Sciatic nerve (tissue), 2 donors: ENCODE data around the gene CEACAM8. TPM values are rescaled to one million over a fixed set of nuclear protein-coding genes. Genes with fewer than 3 reads are reported as not detected.
"Not testable (repeated sequence)": the region's sequence is repeated elsewhere in the genome, so short reads cannot be mapped to it uniquely, and the experiment has no call there.

Source experiments
- ATAC-seq: fragments of 200-7000 bp; cut with Tn5 transposase; one replicate; pipeline ENCODE4 v1.9.1; 2020; ENCODE audit warnings: mild to moderate bottlenecking, moderate library complexity
- DNase-seq: peaks from one replicate; pipeline ENCODE4 v3.0.0-alpha.2; 2020; ENCODE audit warnings: low spot score
- intact Hi-C: fragments of 100-400 bp; cut with DNase I; formaldehyde crosslinking; loops from one replicate; pipeline ENCODE4 v1.14.2; 2022
- total RNA-seq: library from RNA; stranded (reverse); fragmentation: NEBNext Ultra II Directional; extraction: Animal tissue kit (Norgen Biotek cat#: 25700); gene quantifications from one replicate; pipeline ENCODE4 v1.2.1, GENCODE V29; 2021
- donor health status: DM: no; HTN: no; CAD: no.
- donor health status: DM: no; HTN: no; CAD: no.

CEACAM8 gene
- total RNA-seq = 1.3 TPM

DNA sequence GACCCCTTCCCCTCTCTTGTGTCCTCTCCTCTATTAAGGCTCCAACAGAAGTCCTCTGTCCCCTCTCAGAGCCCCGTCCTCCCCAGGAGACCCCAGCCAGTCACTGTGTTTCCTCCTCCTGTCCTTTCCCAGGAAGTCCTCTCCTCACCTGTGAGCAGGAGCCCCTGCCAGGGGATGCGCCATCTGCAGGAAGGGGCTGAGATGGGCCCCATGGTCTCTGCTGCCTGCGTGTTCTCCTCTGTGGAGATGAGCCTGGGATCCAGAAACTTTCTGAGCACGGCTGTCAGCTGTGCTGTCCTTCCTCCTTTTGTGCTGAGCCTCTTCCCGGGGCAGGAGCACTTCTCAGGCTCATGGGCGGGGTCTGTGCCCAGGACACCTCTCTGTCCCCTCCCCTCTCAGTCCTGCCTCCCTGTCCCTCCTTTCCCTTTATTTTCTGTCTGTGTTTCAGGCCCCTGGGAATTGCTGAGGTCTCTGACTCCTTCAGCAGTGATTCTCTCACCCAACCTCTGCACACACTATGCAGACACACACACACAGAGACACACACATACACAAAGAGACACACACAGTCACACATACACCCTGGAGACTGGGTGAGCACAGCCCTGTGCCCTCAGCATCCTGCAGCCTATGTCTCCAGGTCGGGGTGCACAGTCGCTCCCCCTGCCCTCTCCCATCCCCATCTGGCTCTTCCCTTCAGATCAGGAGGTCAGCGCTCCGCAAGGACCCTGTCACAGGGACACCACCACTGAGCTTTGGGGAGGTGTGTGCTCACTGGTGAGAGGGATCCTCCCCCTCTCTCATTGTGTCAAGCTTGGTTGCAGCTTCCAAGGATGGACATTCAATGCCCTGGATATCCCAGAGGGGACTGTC lies at the start of gene CEACAM8:
Gene CEACAM8 (minus strand): TSS at position 308 of the 873 bp plus-strand sequence. CDS start 96 bp downstream, at position 212.
- ATAC-seq = no peak
- intact Hi-C loops = no loop called here
- DNase-seq = no peak

DNA sequence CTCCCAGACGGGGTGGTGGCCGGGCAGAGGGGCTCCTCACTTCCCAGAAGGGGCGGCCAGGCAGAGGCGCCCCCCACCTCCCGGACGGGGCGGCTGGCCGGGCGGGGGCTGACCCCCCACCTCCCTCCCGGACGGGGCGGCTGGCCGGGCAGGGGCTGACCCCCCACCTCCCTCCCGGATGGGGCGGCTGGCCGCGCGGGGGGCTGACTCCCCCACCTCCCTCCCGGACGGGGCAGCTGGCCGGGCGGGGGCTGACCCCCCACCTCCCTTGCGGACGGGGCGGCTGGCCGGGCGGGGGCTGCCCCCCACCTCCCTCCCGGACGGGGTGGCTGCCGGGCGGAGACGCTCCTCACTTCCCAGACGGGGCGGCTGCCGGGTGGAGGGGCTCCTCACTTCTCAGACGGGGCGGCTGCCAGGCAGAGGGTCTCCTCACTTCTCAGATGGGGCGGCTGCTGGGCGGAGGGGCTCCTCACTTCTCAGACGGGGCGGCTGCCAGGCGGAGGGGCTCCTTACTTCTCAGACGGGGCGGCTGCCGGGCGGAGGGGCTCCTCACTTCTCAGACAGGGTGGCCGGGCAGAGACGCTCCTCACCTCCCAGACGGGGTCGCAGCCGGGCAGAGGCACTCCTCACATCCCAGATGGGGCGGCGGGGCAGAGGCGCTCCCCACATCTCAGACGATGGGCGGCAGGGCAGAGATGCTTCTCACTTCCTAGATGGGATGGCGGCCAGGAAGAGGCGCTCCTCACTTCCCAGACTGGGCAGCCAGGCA lies 44.8 kb upstream of the CEACAM8 start:
- DNase-seq, intact Hi-C loops, ATAC-seq: not testable (repeated sequence)

DNA sequence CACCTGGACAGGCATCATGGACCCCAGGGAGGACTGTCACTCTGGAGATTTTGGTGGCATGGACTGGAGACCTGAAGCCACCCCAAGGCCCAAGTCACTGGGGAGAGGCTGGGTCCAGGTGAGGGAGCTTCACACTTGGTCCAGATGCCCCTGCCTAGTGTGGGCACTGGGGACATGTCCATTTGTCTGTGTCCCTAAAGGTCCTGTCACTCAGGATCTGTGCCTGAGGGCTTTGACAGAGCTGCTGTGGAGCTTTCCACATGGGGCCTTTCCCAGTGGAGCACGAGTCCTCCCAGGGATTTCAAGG lies 40.5 kb upstream of the CEACAM8 start:
- intact Hi-C loops = no loop called here
- no peak for DNase-seq
- no peak for ATAC-seq

DNA sequence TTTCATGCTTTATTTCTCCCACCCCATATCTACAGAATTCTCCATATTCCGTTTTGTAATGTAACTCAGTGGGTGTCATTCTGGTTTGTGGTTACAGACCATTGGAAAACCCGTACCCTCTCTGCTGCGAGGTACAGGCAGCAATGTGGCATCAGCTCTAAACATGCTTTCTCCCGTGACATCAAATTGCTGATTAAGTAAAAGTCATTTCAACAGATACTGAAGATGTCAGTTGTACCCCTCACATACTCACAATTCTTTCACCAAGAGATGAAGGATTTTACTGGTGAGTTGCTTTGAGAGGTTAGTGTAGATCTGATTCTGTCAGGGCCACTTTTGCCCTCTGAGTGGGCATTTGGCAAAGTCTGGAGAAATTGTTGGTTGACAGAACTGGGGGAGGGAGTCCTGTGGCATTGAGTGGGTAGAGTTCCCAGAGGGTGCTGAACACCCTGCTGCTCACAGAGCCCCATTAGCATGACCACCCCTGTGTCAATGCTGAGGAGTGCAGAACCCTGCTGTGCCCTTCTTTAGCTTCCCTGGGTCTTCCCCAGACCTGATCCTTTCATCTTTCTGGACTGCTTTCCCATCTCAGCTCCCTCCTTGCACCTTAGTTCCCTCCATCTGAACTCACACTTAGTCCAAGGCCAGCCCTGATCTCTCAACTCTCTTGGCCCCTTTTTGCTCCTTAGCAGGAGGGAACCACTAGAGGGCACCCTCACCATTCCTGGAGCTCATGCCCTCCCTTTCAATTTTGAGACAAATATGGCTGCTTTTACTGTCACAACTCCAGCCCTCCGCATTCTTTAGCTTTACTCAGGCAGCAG lies 39.9 kb upstream of the CEACAM8 start:
- DNase-seq = no peak
- ATAC-seq = no peak
- intact Hi-C loops = no loop called here

DNA sequence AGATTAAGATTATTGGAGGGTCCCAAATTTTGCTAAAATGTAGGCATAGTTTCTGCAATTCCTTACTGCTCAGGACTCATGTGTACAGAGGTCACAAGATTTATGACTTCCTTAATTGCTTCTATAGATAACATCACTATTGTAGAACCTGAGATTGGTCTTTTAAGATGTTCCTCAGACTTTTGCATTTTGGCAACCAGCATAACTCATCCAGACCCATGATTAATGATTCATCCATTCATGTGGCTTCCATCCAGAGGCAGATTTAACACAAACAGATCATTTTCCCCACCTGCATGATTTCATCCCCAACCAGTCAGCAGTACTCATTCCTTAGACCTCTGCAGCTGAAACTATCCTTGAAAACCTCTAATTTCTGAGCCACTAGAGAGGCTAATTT lies 34.5 kb upstream of the CEACAM8 start:
- DNase-seq (no peak), ATAC-seq (no peak)
- intact Hi-C loops = loop anchor here (5.0 kb wide), 1 partner anchor 793 kb away; no protein-coding TSS in a partner anchor

DNA sequence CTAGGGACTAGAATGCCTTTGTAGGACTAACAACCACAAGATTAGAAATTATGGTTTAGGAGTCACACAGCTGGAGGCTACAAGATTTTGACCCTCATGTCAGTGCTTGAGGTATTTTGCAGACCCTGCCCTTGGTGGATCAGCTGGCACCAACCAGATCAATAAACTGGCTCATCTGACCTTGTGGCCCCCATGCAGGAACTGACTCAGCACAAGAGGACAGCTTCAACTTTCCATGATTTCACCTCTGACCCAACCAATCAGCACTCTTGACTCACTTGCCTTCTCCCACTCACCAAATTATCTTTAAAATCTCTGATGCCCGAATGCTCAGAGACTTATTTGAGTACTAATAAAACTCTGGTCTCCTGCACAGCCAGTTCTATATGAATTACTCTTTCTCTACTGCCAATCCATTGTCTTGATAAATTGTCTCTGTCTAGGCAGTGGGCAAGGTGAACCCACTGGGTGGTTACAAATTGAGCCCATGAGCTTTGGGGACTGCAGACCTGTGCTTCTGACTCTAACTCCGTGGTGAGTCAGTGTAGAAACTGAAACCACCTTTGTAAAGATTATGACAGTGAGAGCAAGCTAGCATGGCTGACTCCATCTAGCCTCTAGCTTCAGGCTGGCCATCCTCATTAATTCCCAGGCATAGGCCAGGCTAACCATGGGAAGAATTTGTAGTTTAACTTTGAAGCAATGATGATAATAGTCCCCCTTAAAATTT lies 33.9 kb upstream of the CEACAM8 start:
- intact Hi-C loops = loop anchor here (5.0 kb wide), 1 partner anchor 794 kb away; no protein-coding TSS in a partner anchor
- DNase-seq = no peak
- no peak for ATAC-seq

DNA sequence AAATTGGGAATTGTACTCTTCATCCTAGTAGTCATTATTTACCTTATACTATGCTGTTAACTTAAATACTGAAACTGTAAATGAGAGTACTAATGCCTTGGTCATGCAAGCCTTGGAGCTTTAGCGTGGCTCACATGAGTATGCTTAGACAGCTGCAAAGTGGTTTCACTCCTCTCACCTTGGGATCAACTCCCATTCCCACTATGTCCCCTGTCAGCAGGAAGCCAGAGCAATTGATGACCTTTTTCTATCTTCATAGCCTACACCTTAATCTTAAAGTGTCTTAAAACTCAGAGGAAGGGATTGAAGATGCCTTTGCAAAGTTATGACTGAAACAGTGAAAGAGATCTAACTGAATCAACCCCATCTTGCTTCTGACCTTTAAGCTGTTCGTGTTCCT lies 33.2 kb upstream of the CEACAM8 start:
- intact Hi-C loops = loop anchor here (5.0 kb wide), 1 partner anchor 794 kb away; no protein-coding TSS in a partner anchor
- ATAC-seq = no peak
- no peak for DNase-seq

DNA sequence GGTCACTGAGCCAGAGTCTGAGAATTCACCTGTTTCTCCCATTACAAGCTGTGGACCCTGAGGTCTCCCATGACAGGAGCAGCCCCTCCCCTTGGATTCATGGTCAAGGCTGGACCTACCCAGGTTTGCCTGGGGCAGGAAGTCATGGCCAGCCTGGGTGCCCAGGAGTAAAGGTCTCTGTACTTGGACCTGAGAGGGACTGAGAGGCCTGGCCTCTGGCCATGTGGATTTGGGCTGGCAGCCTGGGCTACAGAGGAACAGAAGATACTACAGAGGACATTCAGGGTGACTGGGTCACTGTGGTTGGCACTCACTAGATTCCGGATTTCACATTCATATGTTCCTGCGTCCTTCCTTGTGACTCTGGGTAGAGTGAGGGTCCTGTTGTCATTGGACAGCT lies 31.5 kb upstream of the CEACAM8 start:
- intact Hi-C loops = loop anchor here (5.0 kb wide), 1 partner anchor 796 kb away; no protein-coding TSS in a partner anchor
- no peak for ATAC-seq
- no peak for DNase-seq

DNA sequence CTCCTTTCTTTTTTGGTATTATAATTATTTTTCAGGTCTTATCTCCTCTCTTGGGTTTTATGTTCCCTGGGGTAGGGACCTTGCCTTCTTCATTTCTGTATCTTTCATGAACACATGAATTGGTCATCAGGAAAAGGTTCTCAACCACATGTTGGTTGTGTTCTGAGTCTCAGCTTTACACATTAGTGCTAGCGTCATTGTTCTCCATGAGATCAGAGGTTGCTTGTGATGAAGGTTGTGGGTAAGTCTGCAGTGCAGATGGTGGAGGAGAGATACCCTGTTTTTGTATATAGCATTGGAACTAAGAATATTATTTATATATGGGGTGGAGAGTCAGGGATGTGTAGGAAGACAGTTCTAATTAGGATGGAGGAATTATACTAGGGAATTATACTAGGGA lies 24.5 kb upstream of the CEACAM8 start:
- no peak for DNase-seq
- intact Hi-C loops = no loop called here
- ATAC-seq = no peak

DNA sequence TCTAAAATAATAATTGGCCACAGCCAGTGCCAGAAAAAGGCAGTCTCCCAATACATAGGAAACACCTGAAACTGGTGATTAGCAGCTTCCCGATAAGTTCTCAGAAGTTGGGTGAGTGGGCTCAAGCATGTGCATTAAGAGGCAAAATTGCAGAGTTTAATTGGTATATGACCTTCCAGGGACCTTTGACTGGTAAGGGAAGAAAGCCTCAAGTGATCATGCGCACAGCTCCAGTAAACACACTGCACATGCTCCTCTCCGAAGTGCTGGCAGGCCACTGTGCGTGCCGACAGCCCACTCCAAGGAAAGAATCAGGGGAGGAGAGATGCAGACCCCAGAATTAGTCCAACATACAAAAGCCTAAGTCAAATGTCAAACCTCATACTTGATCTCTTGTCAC lies 18.9 kb upstream of the CEACAM8 start:
- no peak for DNase-seq
- intact Hi-C loops = no loop called here
- ATAC-seq = no peak

DNA sequence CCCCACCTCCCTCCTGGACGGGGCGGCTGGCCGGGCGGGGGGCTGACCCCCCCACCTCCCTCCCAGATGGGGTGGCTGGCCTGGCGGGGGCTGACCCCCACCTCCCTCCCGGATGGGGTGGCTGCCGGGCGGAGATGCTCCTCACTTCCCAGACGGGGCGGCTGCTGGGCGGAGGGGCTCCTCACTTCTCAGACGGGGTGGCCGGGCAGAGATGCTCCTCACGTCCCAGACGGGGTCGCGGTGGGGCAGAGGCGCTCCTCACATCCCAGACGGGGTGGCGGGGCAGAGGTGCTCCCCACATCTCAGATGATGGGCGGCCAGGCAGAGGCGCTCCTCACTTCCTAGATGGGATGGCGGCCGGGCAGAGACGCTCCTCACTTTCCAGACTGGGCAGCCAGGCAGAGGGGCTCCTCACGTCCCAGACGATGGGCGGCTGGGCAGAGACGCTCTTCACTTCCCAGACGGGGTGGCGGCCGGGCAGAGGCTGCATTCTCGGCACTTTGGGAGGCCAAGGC lies 15.7 kb upstream of the CEACAM8 start:
- DNase-seq, intact Hi-C loops, ATAC-seq: not testable (repeated sequence)

DNA sequence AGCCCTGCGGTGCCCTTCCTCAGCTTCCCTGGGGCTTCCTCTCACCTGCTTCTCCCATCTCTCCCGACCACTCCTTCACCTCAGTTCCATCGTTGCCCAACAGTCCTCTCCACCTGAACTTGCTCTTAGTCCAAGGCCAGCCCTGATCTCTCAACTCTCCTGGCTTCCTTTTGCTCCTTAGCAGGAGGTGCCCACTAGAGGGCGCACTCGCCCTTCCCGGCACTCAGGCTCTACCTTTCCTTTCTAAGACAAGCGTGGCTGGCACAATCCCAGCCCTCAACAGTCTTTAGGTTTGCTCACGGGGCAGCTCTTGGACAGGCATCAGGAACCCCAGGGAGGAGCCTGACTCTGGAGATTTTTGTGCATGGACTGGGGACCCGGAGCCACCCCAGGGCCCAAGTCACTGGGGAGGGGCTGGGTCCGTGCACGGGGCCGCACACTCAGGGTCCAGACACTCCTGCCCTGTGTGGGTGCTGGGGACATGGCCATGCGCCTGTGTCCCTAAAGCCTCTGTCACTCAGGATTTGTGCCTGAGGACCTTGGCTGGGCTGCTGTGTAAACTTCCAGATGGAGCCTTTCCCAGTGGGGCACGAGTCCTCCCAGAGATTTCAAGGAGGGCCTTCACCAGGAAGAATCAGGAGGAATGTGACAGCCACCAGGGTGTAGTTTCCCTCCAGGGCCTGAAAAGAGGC lies 12.1 kb upstream of the CEACAM8 start:
- ATAC-seq (no peak), DNase-seq (peak; percentile 72)
- intact Hi-C loops = no loop called here

DNA sequence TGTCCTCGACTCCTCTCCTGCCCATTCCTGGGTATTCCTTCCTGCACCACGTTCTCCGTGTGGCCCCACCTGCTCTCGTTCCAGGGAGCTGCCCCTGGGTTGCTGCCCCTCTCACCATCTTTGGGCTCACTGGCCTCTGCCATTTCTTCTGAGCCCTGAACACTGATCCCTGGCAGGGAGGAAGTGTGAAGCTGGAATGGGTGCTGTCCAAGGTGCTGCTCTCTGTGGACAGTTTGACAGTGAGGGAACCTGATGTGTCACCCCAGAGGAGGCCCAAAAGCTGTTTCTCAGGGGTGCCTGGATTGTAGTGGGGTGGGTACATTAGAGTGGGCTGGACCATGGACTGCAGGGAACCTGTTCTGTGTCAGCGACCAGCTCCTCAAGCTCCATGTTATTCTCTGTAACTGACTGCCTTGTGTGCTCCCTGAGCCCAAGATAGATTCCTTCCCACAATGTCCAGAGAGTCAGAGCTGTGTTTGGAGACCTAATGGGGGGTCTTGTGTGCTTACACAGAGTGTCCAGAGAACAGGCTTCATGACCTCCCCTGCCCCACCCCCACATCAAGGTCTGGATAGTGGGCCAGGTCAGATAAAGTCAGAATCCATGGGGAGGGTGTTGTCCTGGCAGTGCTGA lies 7.2 kb upstream of the CEACAM8 start:
- ATAC-seq (no peak), DNase-seq (no peak)
- intact Hi-C loops = no loop called here

DNA sequence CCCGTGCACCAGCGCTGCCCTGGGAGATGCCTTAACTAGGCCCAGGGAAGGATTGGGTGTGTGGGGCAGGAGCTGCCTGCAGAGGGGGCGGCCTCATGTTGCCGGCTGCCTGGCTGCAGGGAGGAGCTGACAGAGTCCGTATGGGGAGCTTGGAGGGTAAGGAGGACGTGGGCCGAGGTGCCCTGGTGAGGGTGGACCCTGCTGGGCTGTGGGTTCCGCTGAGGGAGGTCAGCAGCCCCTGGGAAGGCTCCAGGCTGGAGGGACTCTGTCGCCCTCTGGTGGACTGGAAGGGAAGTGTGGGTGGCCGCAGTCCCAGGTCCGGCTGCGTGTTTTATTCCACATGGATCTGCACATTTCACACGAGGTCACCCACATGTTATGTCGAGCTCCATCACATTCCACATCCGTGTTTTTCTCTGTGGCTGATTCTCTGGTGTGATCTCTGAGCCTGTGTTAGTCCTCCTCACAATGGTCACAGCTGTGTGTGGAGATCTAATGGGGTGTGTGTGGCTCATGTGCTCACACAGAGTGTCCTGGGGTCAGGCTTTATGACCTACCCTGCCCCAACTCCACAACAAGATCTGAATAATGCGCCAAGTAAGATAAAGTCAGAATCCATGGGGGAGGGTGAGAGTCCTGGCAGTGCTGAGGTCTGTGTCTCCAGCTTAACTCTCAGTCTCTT lies 1.8 kb upstream of the CEACAM8 start:
- DNase-seq (no peak), ATAC-seq (peak; percentile 61)
- intact Hi-C loops = no loop called here

DNA sequence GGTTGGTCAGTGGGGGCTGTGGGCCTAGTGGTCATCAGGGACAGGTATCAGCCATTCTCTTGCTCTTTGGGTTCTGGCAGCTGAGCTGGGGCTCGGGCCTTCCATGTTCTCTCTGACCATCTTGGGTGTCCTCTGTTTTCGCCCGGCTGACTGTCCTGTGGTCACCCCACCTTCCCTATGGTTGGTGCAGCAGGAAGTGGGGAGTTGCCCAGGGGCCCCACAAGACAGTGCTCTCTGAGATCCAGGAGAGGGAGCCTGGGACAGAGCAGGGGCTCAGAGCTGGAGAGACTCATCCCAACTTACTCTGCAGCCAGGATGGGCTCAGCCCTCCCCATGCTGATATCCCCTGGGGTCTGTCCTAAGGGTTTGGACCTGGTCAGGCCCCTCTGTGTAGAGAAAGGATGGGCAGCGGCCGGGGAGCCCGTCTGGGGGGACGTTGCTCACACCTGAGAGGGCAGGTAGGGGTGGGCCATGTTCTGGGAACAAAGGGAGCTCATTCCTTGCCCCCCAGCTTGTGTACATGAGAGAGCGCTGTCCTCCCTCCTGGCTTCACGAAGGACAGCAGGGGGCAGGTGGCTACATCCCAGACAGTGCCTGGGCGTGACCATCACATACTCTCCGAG lies 937 bp upstream of the CEACAM8 start:
- no peak for DNase-seq
- peak; percentile 32 for ATAC-seq
- intact Hi-C loops = no loop called here

DNA sequence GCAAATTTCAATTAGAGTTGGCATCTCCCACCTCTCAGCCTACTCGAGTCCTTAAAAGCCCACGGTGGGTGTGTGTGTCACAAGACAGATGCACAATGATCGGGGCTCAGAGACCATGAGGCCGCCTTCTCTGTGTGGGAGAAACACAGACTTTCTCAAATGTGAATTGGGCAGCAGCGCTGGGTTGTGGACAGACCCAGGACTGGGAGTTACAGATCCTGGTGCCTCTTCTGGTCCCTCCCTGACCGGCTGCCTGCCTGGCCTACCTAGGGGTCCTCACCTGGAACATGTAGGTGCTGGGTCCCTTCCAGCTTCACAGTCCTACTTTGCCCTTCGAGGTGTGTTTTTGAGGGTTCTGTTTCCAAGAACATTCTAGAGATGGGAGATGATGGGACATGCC lies 4.9 kb downstream of the CEACAM8 start:
- ATAC-seq = no peak

More for the DNA sequence above, 4.9 kb downstream of the CEACAM8 start:
- intact Hi-C loops = no loop called here
- no peak for DNase-seq
